ENCODE measurements around the gene BFAR. TPM values are rescaled to one million over a fixed set of nuclear protein-coding genes. Genes with fewer than 3 reads are reported as not detected.

The BFAR gene
- total and polyA plus RNA-seq, 9 of the 15 experiments (the other 6 are each of a cell fraction or from before 2014, with no cell fraction given) = 45.0 to 82.6 (median 60.4) TPM

- TF ChIP-seq NKRF (IDR thresholded peaks at IDR 0.05; ENCODE audit: borderline replicate concordance) (no peak), BCOR (IDR thresholded peaks at IDR 0.05) (no peak), ATF3 (IDR thresholded peaks at IDR 0.05) (no peak), ATF3 (CRISPR knock-in tag; conservative IDR thresholded peaks at IDR 0.05) (no peak)
Observed at GRCh38 chr16:14602443-14602963, 30.2 kb upstream of the BFAR start (continued).

GRCh38 chr16:14606102-14606501, 26.6 kb upstream of the BFAR start:
- Histone ChIP-seq H3K27ac (ENCODE audit: extremely low read depth, low read depth, low read length) (no peak overlapping the region), H3K4me3 (no peak overlapping the region), H3K9ac (ENCODE audit: insufficient read depth in 1 of 2, low read depth in 2 of 2, low read length in 2 of 2) (no peak overlapping the region), H3K4me1 (replicated peaks in 1 of 2; ENCODE audit: control insufficient read depth in 2 of 2, insufficient read depth in 2 of 2, low read length in 2 of 2) (no peaks in the 10 kb centered on the region), H2AFZ (ENCODE audit: low read depth, low read length) (no peak overlapping the region), H3K4me2 (ENCODE audit: insufficient read depth, low read length) (no peak overlapping the region), H3K9me1 (ENCODE audit: control insufficient read depth, insufficient read depth, low read length) (no peaks in the 10 kb centered on the region), H4K20me1 (replicated peaks; ENCODE audit: control insufficient read depth, insufficient read depth, low read length) (no peaks in the 10 kb centered on the region), H3K36me3 (ENCODE audit: control insufficient read depth, insufficient read depth, low read length) (peaks cover 77% of the 10 kb centered on the region), H3K9me3 (replicated peaks; ENCODE audit: control insufficient read depth, insufficient read depth, low read depth, low read length) (no peaks in the 10 kb centered on the region), H3K79me2 (ENCODE audit: control insufficient read depth, insufficient read depth, low read length) (no peaks in the 10 kb centered on the region), H3K27me3 (ENCODE audit: control insufficient read depth in 2 of 2, insufficient read depth in 2 of 2, low read length in 2 of 2) (no peaks in the 10 kb centered on the region)
- ChIA-PET CTCF (ENCODE audit: low intra/inter-chr PET ratio) (no interaction called here), POLR2A (interaction anchor here (0.7 to 1.1 kb wide), 4 partner anchors 8 to 33 kb away, joined by 3 to 4 read pairs (median 3); partner anchors contain the start of gene PARN)
- in situ Hi-C loops (cut with MboI) (no loop called here), intact Hi-C loops (cut with micrococcal nuclease) (no loop called here)
- no peak for DNase-seq (ENCODE audit: extremely low read depth in 1 of 4, low spot score in 3 of 4)
- BruUV-seq (replicated peaks) = no TSS peak
- no peak for ATAC-seq
- TF ChIP-seq ZNF507 (tag; conservative IDR thresholded peaks at IDR 0.05) (no peak), ZNF134 (CRISPR knock-in tag; conservative IDR thresholded peaks at IDR 0.05) (no peak)
- no peak for FAIRE-seq
- WGBS (ENCODE audit: insufficient coverage, low coverage, missing lambda C conversion rate) = 86% methylated on average over 6 of the region's 6 CpGs

Data from K562 (cell line).